Stimulated activated CD4-positive, alpha-beta T cell treated with anti-CD3 and anti-CD28 coated beads, TNF-alpha, amount 100 ng/mL, for 4 hours (primary cell): ENCODE results near the gene SREBF1.
A peak's percentile ranks its signal among the peaks of the same experiment; 100 is the strongest.

Experiments used
- DNase-seq, 3 experiments: peaks; one replicate each; pipeline ENCODE4 v3.0.0-alpha.2; 2020; ENCODE audit warnings: low read depth in 3 of 3

The SREBF1 gene

GRCh38 chr17:17836818-17837379, at the start of gene SREBF1:
Gene SREBF1 (minus strand): TSS chr17:17836986. CDS start chr17:17836817, 169 bp downstream.
- peak in 2 of 3 experiments; percentile 32 to 40 for DNase-seq

GRCh38 chr17:17886226-17886625, 49.4 kb upstream of the SREBF1 start:
- DNase-seq: no peak

GRCh38 chr17:17884391-17885357, 47.9 kb upstream of the SREBF1 start:
- no peak for DNase-seq

- no peak for DNase-seq
Observed at GRCh38 chr17:17883801-17884200, 47.0 kb upstream of the SREBF1 start.

- DNase-seq: no peak
Observed at GRCh38 chr17:17882082-17882581, 45.3 kb upstream of the SREBF1 start.

GRCh38 chr17:17880577-17881196, 43.9 kb upstream of the SREBF1 start:
- no peak for DNase-seq

- DNase-seq: no peak
Observed at GRCh38 chr17:17877529-17878358, 41.0 kb upstream of the SREBF1 start.

GRCh38 chr17:17876959-17877528, 40.3 kb upstream of the SREBF1 start:
- no peak for DNase-seq

- DNase-seq: no peak
Observed at GRCh38 chr17:17874478-17874877, 37.7 kb upstream of the SREBF1 start.

- DNase-seq: no peak
Observed at GRCh38 chr17:17873450-17873991, 36.7 kb upstream of the SREBF1 start.

- no peak for DNase-seq
Observed at GRCh38 chr17:17872547-17873345, 36.0 kb upstream of the SREBF1 start.

GRCh38 chr17:17871913-17872312, 35.1 kb upstream of the SREBF1 start:
- DNase-seq: no peak

- DNase-seq: no peak
Observed at GRCh38 chr17:17870247-17870646, 33.5 kb upstream of the SREBF1 start.

- DNase-seq: no peak
Observed at GRCh38 chr17:17868641-17869522, 32.1 kb upstream of the SREBF1 start.

- DNase-seq: no peak
Observed at GRCh38 chr17:17866897-17867296, 30.1 kb upstream of the SREBF1 start.

- no peak for DNase-seq
Observed at GRCh38 chr17:17866425-17866824, 29.6 kb upstream of the SREBF1 start.

GRCh38 chr17:17865035-17865434, 28.2 kb upstream of the SREBF1 start:
- DNase-seq: no peak

GRCh38 chr17:17860766-17861107, 24.0 kb upstream of the SREBF1 start:
- no peak for DNase-seq
